Sigmoid colon (tissue), 7 donors: Measurements from ENCODE around the gene ZIM2. TPM values are rescaled to one million over a fixed set of nuclear protein-coding genes. Genes with fewer than 3 reads are reported as not detected.

Experiments used
- DNase-seq: peaks from one replicate; pipeline ENCODE4 v3.0.0-alpha.2; 2019
- H3K27ac ChIP-seq, 4 donors: fragments of 200-600 bp; sonication (generic); one replicate each; pipeline ENCODE4 v1.5.1; 2016 to 2019; ENCODE audit warnings: mild to moderate bottlenecking in 1 of 4
- H3K27me3 ChIP-seq, 3 donors: fragments of 200-600 bp; sonication (generic); one replicate each; pipeline ENCODE4 v1.5.1; 2019; ENCODE audit warnings: mild to moderate bottlenecking in 1 of 3
- H3K36me3 ChIP-seq, 4 donors: fragments of 200-600 bp; sonication (generic); one replicate each; pipeline ENCODE4 v1.5.1; 2016 to 2019
- H3K4me1 ChIP-seq, 4 donors: fragments of 200-600 bp; sonication (generic); one replicate each; pipeline ENCODE4 v1.5.1; 2017 to 2019
- H3K4me3 ChIP-seq, 4 donors: fragments of 200-600 bp; sonication (generic); one replicate each; pipeline ENCODE4 v1.5.1; 2017 to 2019; ENCODE audit warnings: mild to moderate bottlenecking in 2 of 4, moderate library complexity in 1 of 4
- H3K9me3 ChIP-seq, 4 donors: fragments of 200-600 bp in 3 of 4; sonication (generic) in 3 of 4; one replicate each; pipeline versions ENCODE4 v1.5.1 to v1.6.1; 2013 to 2019
- EP300 ChIP-seq, 4 donors: sonication (generic); formaldehyde crosslinking; IDR thresholded peaks; one replicate each; pipeline ENCODE4 v1.6.1; 2017; ENCODE audit warnings: antibody characterized with exemption in 4 of 4
- POLR2A ChIP-seq, 2 donors: fragments of 450-650 bp; IDR thresholded peaks; one replicate each; pipeline ENCODE4 v1.6.1; 2016; ENCODE audit warnings: antibody characterized with exemption in 2 of 2, mild to moderate bottlenecking in 2 of 2, moderate library complexity in 2 of 2
- POLR2AphosphoS5 ChIP-seq, 4 donors: sonication (generic); formaldehyde crosslinking; IDR thresholded peaks; one replicate each; pipeline ENCODE4 v1.6.1; 2017; ENCODE audit warnings: antibody characterized with exemption in 4 of 4
- WGBS, 2 donors: extraction: QIAGEN DNeasy Blood & Tissue Kit; methylation state at CpG; one replicate each; pipeline ENCODE4 v1.1.7; 2013; 5-methylcytosine and 5-hydroxymethylcytosine counted together
- intact Hi-C: fragments of 100-400 bp; cut with DNase I; formaldehyde crosslinking; loops from one replicate; pipeline ENCODE4 v1.15.1; 2023
- polyA plus RNA-seq, 3 donors: library from polyadenylated mRNA; stranded (reverse); fragments of 200-250 nt; gene quantifications; one replicate each; pipeline ENCODE4 v1.2.3, GENCODE V29; 2013
- total RNA-seq, 4 donors: library from RNA; depleted of rRNA; stranded (reverse); fragments of >200 nt; gene quantifications; one replicate each; pipeline ENCODE4 v1.1.0, GENCODE V29; 2016
- TF ChIP-seq, protein P1 (sequence below), 4 experiments: fragments of 450-650 bp in 3 of 4; fragments of 200-600 bp in 1 of 4; IDR thresholded peaks; one replicate each; pipeline ENCODE4 v1.5.1; 2016 to 2019; ENCODE audit warnings: antibody characterized with exemption in 4 of 4, mild to moderate bottlenecking in 3 of 4, moderate library complexity in 2 of 4
- donor health status: healthy with polysubstance abuse.
- donor health status: Bipolar disorder and iron deficiency.
- donor health status: healthy.

Gene ZIM2
- total and polyA plus RNA-seq, 7 donors, result 0.09 to 1.6 (median 0.83) TPM; not detected in 2

DNA sequence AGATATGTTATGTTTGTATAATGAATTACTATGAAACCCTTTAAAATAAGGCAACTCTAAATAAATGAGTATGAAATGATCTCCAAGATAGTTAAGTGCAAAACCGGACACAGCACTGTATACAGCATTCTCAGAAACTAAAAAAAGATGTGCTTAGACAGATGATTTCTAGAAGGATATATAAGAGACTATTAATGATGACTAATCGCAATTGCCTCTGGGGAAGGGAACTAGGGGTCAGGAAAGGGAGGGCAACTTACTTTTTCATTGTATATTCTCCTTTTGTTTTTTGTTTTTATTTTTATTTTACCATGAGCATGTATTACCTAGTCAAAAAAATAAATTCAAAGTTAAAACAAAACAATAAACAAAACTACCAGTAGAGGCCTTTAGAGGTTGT lies 12.8 kb downstream of the ZIM2 start:
- Histone ChIP-seq H3K27ac (no peak overlapping the region), H3K4me3 (no peak overlapping the region), H3K4me1 (no peaks in the 10 kb centered on the region), H3K27me3 (no peaks in the 10 kb centered on the region), H3K9me3 (peaks cover 0 to 2% (median 0%) of the 10 kb centered on the region in 4 donors), H3K36me3 (peaks cover 0 to 22% (median 0%) of the 10 kb centered on the region in 4 donors)
- TF ChIP-seq, protein P1, sequence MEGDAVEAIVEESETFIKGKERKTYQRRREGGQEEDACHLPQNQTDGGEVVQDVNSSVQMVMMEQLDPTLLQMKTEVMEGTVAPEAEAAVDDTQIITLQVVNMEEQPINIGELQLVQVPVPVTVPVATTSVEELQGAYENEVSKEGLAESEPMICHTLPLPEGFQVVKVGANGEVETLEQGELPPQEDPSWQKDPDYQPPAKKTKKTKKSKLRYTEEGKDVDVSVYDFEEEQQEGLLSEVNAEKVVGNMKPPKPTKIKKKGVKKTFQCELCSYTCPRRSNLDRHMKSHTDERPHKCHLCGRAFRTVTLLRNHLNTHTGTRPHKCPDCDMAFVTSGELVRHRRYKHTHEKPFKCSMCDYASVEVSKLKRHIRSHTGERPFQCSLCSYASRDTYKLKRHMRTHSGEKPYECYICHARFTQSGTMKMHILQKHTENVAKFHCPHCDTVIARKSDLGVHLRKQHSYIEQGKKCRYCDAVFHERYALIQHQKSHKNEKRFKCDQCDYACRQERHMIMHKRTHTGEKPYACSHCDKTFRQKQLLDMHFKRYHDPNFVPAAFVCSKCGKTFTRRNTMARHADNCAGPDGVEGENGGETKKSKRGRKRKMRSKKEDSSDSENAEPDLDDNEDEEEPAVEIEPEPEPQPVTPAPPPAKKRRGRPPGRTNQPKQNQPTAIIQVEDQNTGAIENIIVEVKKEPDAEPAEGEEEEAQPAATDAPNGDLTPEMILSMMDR (IDR thresholded peaks at IDR 0.05), result no peak
- TF ChIP-seq POLR2A (IDR thresholded peaks at IDR 0.05) (no peak), EP300 (IDR thresholded peaks at IDR 0.05) (no peak), POLR2AphosphoS5 (IDR thresholded peaks at IDR 0.05) (no peak)
- WGBS, 2 donors, result 79 to 86% methylated on average over 2 of the region's 2 CpGs
- DNase-seq, result no peak
- intact Hi-C loops, result no loop called here

DNA sequence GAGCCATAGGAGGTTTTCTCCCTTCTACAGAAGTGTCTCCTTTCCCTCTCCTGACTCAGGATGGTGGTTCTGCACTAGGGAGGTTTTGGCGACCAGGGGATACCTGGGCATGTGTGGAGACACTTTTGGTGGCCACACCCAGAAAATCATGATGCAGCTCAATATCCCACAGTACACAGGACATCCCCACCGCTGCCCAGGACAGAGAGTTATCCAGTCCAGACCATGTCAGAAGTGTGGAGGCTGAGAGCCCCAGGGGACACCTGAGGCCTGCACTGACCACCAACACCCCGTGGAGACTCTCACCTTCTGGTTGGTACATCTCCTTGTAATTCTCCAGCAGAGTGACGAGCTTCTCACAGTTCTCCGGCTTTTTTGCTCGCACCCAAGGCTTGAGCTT lies 16.6 kb downstream of the ZIM2 start:
- Histone ChIP-seq H3K4me3 (no peak overlapping the region), H3K27ac (no peak overlapping the region), H3K4me1 (no peaks in the 10 kb centered on the region), H3K27me3 (no peaks in the 10 kb centered on the region), H3K36me3 (peaks cover 0 to 52% (median 7%) of the 10 kb centered on the region in 4 donors), H3K9me3 (peaks cover 0 to 2% (median 0%) of the 10 kb centered on the region in 4 donors)
- intact Hi-C loops, result no loop called here
- no peak for DNase-seq
- WGBS, 2 donors, result 85 to 90% methylated on average over 6 of the region's 6 CpGs
- TF ChIP-seq EP300 (IDR thresholded peaks at IDR 0.05) (no peak), POLR2AphosphoS5 (IDR thresholded peaks at IDR 0.05) (no peak), POLR2A (IDR thresholded peaks at IDR 0.05) (no peak)
- TF ChIP-seq, protein P1 (IDR thresholded peaks at IDR 0.05), result no peak

DNA sequence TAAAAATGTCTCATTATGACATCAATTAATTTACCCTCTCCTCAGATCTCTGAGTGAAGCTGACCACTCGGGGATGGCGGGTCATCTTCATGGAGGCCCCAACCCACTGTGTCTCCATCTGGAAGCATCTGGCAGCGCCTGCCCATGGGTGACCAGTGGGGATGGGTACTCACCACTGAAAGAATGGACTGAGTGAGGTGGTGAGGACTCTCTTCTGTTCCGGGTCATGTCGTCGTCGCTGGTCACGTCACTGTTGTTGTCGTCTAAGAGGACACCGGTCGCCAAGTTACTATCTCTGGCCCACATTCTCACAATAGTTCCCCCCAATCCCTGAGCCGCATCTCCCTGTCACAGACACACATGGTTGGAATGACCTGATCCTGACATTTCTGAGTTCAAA lies 17.1 kb downstream of the ZIM2 start:
- no peak for TF ChIP-seq POLR2A (IDR thresholded peaks at IDR 0.05)
- no peak for TF ChIP-seq EP300 (IDR thresholded peaks at IDR 0.05)
- no peak for TF ChIP-seq POLR2AphosphoS5 (IDR thresholded peaks at IDR 0.05)
- Histone ChIP-seq H3K4me3 (no peak overlapping the region), H3K9me3 (peaks cover 0 to 2% (median 0%) of the 10 kb centered on the region in 4 donors), H3K27me3 (no peaks in the 10 kb centered on the region), H3K36me3 (peaks cover 0 to 57% (median 7%) of the 10 kb centered on the region in 4 donors), H3K27ac (no peak overlapping the region), H3K4me1 (no peaks in the 10 kb centered on the region)
- intact Hi-C loops, result no loop called here
- DNase-seq, result no peak
- 89 to 93% methylated on average over 12 of the region's 12 CpGs for WGBS, 2 donors

DNA sequence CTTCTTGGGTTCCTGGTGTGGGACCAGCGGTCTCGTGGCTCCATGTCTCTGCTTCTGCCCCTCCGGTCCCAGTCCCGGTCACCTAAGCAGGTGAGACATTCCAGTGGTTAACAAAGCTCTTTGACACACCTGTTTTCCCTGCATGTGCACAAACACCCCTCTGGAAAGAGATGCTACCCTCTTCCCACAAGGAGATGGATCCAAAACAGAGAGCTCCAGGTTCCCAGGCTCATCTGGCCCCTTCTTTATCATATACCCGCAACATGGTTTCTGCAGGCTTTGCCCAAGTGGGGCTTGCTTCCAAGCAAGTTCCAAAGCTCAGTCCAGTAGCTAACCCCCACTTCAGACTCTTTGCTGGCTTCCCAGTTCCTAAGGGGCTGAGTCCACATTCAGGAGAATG lies 17.8 kb downstream of the ZIM2 start:
- intact Hi-C loops, result no loop called here
- Histone ChIP-seq H3K36me3 (peaks cover 0 to 63% (median 7%) of the 10 kb centered on the region in 4 donors), H3K4me1 (no peaks in the 10 kb centered on the region), H3K9me3 (peaks cover 0 to 2% (median 0%) of the 10 kb centered on the region in 4 donors), H3K27ac (no peak overlapping the region), H3K4me3 (no peak overlapping the region), H3K27me3 (no peaks in the 10 kb centered on the region)
- TF ChIP-seq POLR2AphosphoS5 (IDR thresholded peaks at IDR 0.05) (no peak), POLR2A (IDR thresholded peaks at IDR 0.05) (no peak), EP300 (IDR thresholded peaks at IDR 0.05) (no peak)
- TF ChIP-seq, protein P1 (IDR thresholded peaks at IDR 0.05), result no peak
- WGBS, 2 donors, result 91 to 92% methylated on average over 5 of the region's 5 CpGs
- no peak for DNase-seq

DNA sequence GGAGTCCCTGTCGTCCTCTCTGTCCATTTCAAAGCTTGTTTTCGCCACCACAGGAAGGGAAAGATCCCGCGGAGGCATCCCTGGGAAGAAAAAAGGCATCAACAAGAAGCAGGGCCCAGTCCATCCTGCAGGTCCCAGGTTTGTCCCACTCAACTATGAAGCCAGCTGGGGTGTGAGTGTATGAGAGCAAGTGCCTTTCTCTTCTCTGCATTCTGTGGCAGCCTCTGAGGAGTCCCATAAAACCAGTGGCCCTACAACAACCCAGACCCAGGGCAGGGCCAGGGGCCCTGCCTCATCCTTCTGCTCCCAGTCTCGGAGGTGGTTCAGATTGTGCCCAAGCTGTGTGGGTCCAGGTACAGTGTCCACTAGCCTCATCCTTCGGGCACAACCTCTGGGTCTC lies 18.9 kb downstream of the ZIM2 start:
- intact Hi-C loops, result no loop called here
- peaks cover 0 to 74% (median 11%) of the 10 kb centered on the region in 4 donors for H3K36me3 ChIP-seq
- H3K4me1 ChIP-seq, result no peaks in the 10 kb centered on the region
- H3K9me3 ChIP-seq, result peaks cover 0 to 2% (median 0%) of the 10 kb centered on the region in 4 donors
- no peak overlapping the region for H3K27ac ChIP-seq
- 82 to 84% methylated on average over 6 of the region's 6 CpGs for WGBS, 2 donors
- H3K4me3 ChIP-seq, result no peak overlapping the region
- no peak for DNase-seq
- TF ChIP-seq POLR2A (IDR thresholded peaks at IDR 0.05), result no peak
- TF ChIP-seq, protein P1 (IDR thresholded peaks at IDR 0.05), result no peak
- no peak for TF ChIP-seq POLR2AphosphoS5 (IDR thresholded peaks at IDR 0.05)
- TF ChIP-seq EP300 (IDR thresholded peaks at IDR 0.05), result no peak
- H3K27me3 ChIP-seq, result no peaks in the 10 kb centered on the region
